HG03432 (cell line): ENCODE measurements around the gene SEM1.
A peak's percentile ranks its signal among the peaks of the same experiment; 100 is the strongest.
"Not testable (repeated sequence)": the region's sequence is repeated elsewhere in the genome, so short reads cannot be mapped to it uniquely, and the experiment has no call there.

ENCODE experiments used
- ATAC-seq: cut with Tn5 transposase; IDR thresholded peaks from one replicate; pipeline ENCODE4 v1.9.1; 2021; ENCODE audit warnings: mild to moderate bottlenecking, moderate library complexity; ENCODE audit not compliant: unreplicated experiment

SEM1 gene

DNA sequence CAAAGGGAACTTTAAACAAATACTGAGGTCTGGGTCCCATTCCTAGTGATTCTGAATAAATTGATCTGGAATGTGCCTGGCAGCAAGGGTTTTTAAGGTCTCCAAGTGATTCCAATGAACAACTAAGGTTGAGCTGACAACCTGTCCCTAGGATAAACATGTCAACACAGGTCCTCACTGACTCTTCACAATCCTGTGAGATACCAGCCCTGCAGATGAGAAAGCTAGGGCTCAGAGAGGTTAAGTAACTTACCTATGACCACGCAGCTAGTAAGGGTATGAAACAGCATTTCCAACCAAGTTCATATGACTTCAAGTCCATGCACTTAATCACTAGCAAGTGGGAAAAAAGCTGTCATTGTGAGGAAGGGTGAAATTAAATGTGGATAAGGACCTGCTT, 44.0 kb downstream of the SEM1 start:
- ATAC-seq: no peak

DNA sequence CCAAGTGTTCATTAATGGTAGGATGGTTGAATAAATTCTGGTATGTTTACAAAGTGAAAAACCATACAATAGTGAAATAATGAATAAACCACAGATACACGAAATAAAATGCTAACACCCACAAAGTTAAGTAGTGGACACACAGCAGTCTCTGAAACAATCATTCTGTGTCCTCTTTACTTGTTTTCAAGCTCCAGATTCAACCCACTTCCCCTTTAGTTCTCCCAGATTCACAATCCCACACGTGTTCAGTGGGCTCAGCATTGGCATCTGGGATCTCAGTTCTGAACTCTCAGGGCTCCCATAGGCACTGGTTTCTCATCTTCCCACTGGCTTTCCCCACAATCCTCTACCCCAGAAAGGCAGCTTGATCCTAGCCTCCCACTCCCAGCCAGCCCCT, 44.9 kb downstream of the SEM1 start:
- ATAC-seq: no peak

DNA sequence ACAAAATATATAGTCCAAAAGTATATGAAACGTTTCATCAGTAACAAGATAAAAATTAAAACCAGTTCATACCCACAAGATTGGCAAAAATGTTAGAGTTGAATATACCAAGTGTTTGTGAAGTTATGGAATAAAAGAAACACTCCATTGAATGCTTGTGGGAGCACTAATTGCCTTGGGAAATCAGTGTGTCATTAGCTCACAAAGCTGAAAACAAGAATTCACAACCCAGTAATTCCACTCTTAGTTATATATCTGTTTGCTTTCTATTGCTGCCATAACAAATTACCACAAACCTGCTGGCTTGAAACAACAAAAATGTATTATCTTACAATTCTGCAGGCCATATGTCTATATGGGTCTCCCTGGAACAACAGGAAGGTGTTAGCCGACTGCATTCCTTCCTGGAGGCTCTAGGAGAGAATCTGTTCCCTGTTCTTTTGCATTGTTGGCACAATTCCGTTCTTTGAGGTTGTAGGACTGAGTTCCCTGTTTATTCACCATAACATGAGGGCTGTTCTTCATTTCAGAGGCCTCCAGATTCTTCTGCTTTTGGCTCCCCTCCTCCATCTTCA, 45.7 kb downstream of the SEM1 start:
- ATAC-seq: no peak

DNA sequence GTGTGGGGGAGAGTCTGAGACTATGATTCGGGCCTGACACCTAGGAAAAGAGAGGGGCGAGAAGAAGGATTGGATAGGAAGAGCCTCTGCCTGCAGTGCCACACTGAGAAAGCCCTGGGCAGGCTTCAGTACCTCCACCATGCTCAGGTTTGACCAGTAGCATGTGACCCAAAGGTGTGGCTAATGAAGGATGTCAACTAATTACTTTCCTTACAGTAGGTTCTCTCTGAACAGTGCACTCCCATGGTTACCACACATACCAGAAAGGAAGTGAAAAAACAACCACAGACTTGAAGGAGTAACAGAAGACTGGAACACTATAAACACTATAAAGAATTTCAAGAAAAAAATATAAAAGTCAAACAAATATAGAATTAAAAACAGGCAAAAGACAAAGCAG, 46.2 kb downstream of the SEM1 start:
- ATAC-seq: peak; percentile 96

DNA sequence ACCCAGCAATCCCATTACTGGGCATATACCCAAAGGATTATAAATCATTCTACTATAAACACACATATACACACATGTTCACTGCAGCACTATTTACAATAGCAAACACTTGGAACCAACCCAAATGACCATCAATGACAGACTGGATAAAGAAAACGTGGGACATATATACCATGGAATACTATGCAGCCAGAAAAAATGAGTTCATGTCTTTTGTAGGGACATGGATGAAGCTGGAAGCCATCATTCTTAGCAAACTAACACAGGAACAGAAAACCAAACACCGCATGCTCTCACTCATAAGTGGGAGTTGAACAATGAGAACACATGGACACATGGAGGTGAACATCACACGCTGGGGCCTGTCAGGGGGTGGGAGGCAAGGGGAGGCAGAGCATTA, 47.5 kb downstream of the SEM1 start:
- ATAC-seq: not testable (repeated sequence)

DNA sequence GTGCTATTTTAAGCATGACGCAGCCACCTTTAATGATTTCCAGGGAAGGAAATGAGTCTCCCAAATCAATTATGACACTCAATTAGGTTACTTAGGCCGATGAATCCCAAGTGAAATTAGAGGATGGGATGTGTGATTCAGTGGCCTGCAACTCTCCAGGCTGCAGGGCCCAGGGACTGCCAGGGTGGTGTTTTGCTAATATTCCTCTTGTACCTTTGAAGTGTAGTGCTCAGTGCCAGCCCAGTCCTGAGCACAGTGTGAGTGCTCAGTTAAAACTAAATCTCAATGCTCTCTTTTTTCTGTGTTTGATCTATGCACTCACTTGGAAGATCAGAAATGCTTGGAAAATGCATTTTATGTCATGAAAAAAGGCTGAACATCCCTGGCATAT, 51.6 kb downstream of the SEM1 start:
- ATAC-seq: no peak

DNA sequence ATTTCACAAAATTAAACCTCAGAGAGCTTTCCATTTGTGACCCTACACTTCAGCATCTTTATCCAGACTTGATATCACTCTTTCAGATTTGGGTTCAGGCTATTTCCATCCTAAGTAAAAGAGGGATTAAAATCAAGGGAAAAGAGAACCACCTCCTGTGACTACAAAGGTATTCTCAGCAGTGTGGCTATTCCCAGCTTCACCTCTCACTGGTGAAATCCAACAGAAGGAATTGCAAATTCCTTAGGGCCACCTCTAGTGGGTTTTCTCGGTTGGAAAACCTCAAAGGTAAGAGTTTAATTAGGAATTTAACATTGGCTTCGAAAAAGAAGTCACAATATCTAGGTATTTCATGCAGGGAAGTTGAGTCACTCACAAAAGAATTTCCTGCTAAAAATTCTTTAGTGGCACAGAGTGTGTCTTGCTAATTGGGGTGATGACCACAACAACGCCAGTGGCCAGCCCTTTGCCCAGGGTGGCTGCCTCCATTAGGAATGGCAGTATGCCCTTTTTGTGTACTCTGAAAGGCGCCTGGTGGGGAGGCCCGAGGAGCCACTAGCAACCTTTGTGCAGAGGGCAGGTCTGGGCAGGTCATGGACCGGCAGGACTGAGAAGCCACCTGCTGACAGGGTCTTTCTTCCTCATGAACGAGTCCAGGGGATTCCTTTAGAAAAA, 52.2 kb downstream of the SEM1 start:
- no peak for ATAC-seq

DNA sequence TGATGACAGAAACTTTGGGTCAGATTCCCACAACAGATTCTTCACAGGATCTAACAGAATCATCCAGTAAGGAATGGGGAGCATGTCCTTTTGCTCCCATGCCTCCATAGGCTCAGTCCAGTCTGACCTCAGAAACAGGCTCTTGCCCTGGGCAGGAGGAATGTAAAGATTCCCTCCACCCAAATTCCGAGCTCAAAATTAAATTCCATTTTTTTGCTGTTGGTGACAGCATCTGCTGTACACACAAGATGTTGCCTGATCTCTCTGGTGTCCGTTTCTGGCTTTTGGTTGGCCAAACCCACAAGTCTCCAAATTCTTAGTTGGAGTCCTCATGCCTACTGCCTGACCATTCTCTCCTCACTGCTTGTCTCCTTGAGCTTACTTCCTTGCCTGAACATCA, 53.7 kb downstream of the SEM1 start:
- no peak for ATAC-seq

DNA sequence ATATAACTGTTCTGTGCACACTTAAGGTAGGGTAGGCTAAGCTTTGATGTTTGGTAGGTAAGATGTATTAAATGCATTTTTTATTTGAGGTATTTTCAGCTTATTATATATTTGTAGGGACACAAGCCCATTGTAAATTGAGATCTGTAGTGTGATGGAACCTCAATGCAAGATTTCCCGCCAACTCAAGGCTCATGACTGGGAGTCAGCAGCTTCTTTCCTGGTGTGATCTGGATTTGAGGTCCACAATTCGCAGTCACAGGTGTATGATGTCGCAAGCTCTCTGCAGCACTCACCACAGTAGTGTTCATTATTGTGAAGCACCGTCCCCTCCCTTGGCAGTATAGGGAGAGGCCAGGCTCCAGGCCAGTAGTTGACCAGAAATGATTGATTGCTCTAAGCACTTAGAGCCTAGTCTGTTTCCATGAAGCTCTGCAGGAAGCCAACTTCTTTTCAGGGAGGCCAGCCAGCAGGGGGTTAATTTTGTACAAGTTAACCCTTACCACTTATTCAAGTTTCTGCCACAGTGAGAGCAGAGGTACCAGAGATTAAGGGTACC, 54.9 kb downstream of the SEM1 start:
- no peak for ATAC-seq

DNA sequence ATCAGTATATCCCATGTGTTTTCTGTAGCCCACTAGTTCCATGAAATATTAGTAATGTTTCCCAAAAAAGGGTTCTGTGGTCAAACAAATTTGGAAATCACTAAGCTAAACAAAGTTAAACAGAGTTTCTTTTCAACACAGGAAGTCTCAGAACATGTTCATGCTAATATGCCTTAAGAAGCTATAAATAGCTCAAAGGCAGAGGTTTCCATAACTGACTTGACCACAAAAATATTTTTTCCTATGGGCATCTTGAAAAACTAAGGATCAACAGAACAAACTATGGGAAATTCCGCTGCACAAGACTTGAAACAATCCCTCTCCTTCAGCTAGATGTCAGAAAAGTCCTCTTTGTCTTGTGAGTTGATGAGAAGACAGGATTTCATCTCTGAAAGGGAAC, 59.7 kb downstream of the SEM1 start:
- ATAC-seq: no peak

DNA sequence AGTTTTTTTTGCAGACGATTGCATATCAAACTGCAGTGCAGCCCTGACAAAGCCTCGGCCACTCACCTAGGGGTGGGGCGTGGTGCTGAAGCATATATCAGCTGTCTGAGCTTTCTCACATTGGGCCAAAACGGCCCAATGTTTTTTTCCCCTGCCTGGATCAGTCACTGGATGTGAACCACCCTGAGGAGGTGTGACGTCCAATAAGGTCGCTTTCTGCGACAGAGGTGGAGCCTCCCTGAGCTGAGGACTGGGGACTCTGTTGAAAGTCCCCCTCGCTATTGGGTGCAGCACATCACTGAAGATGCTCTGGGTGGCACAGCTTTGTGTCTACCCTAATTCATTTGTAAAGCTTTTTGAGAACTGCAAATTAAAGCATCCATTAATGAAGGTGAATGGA, 60.9 kb downstream of the SEM1 start:
- no peak for ATAC-seq

DNA sequence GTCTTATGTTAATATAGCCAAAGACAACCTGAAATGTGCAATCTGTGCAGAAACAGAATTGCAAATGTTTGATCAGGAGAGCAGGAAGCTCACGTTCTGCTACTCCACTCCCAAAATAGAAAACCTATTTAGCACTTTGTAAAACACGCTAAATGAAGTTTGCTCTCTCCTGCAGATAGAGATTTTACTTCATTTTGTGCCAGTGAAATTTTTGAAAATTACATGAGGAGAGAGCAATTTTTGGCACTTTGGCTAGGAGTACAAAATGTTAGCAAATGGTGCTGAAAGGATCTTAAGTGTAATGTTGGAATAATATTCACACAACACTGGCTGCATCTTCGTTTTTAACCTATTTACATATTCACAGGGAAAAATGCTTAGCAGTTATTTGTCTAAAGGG, 61.9 kb downstream of the SEM1 start:
- ATAC-seq: no peak

DNA sequence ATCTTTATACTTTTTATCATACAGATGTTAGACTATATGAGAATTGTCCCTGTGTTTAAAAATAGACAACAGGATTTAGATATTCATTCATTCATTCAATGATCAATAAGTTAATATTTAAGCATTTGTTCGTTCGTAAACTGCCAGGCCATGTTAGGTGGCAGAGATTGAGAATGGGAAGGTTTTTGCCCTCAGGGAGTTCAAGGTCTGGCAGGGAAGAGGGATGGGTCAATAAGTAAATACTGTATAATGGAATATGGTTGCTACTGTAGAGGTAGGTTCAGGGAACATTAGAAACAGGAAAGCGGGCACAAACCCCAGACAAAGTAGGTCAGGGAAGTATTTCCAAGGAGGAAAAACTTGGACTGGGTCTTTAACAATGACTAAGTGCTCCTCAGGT, 64.6 kb downstream of the SEM1 start:
- no peak for ATAC-seq

DNA sequence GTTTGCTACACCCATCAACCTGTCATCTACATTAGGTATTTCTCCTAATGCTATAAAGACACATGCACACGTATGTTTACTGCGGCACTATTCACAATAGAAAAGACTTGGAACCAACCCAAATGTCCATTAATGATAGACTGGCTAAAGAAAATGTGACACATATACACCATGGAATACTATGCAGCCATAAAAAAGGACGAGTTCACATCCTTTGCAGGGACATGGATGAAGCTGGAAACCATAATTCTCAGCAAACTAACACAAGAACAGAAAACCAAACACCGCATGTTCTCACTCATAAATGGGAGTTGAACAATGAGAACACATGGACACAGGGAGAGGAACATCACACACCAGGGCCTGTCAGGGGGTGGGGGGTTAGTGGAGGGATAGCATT, 66.2 kb downstream of the SEM1 start:
- ATAC-seq: not testable (repeated sequence)

DNA sequence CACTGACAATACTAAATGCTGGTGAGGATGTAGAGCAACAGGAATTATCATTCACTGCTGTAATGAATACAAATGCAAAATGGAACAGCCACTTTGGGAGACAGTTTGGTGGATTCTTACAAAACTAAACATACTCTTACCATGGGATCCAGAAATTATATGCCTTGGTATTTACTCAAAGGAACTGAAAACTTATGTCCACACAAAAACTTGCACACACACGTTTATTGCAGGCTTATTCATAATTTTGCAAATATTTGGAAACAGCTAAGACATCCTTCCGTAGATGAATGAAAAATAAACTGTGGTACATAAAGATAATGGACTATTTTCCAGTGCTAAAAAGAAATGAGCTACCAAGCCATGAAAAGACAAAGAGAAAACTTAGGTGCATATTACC, 69.6 kb downstream of the SEM1 start:
- ATAC-seq: no peak
